ENCODE measurements around the gene KRT37. TPM values are rescaled to one million over a fixed set of nuclear protein-coding genes. Genes with fewer than 3 reads are reported as not detected.

Gene KRT37
- total and polyA plus RNA-seq, 9 of the 15 experiments (the other 6 are each of a cell fraction or from before 2014, with no cell fraction given): not detected

DNA sequence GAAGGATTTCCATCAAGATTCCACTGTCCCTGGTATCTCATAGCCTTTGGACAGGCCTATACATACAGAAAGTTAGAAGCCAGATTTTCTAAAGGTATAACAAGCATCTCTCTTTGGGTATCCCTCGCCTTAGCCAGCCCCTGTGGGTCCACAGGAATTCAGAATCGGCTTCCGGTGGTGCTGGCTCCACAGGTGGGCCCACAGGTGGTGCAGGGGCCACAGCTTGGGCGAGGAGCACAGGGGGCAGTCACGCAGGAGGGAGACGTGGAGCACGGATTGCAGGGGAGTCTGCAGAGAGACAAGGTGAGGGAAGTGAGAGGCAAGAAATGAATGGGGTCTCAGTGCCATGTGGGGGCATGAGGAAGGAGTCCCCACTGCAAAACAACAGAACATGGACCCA, 12.9 kb upstream of the KRT37 start (continued):
- TF ChIP-seq, protein P1, sequence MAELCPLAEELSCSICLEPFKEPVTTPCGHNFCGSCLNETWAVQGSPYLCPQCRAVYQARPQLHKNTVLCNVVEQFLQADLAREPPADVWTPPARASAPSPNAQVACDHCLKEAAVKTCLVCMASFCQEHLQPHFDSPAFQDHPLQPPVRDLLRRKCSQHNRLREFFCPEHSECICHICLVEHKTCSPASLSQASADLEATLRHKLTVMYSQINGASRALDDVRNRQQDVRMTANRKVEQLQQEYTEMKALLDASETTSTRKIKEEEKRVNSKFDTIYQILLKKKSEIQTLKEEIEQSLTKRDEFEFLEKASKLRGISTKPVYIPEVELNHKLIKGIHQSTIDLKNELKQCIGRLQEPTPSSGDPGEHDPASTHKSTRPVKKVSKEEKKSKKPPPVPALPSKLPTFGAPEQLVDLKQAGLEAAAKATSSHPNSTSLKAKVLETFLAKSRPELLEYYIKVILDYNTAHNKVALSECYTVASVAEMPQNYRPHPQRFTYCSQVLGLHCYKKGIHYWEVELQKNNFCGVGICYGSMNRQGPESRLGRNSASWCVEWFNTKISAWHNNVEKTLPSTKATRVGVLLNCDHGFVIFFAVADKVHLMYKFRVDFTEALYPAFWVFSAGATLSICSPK (IDR thresholded peaks at IDR 0.05; ENCODE audit: borderline replicate concordance): no peak

DNA sequence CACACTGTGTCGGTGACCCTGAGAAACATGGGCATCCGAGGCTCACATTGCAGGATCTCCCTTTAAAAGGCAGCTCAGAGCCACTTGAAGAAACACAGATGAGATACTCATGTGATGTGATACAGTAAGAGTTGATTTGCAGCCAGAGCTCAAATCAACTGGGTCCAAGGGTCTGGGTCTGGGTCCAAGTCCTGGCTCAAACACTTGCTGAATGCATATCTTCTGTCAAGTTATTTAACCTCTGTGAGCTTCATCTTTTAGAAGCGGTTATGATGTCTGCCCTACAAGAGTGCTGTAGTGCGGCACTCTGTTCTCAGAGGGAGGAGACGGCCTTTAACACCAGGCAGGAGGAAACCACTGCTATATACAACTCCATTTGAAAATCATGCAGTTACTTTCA, 10.0 kb upstream of the KRT37 start:
- WGBS (ENCODE audit: insufficient coverage, low coverage, missing lambda C conversion rate): 0% methylated on average over 5 of the region's 5 CpGs
- TF ChIP-seq KLF16 (IDR thresholded peaks at IDR 0.05) (no peak), ZNF133 (CRISPR knock-in tag; IDR thresholded peaks at IDR 0.05) (no peak), MEF2A (IDR thresholded peaks at IDR 0.05; ENCODE audit: control insufficient read depth, low read depth, low read length) (no peak), TAF9B (IDR thresholded peaks at IDR 0.05; ENCODE audit: partially characterized antibody) (no peak), ZNF212 (CRISPR knock-in tag; IDR thresholded peaks at IDR 0.05) (no peak), ZNF77 (CRISPR knock-in tag; IDR thresholded peaks at IDR 0.05) (no peak)
- TF ChIP-seq, protein P2, sequence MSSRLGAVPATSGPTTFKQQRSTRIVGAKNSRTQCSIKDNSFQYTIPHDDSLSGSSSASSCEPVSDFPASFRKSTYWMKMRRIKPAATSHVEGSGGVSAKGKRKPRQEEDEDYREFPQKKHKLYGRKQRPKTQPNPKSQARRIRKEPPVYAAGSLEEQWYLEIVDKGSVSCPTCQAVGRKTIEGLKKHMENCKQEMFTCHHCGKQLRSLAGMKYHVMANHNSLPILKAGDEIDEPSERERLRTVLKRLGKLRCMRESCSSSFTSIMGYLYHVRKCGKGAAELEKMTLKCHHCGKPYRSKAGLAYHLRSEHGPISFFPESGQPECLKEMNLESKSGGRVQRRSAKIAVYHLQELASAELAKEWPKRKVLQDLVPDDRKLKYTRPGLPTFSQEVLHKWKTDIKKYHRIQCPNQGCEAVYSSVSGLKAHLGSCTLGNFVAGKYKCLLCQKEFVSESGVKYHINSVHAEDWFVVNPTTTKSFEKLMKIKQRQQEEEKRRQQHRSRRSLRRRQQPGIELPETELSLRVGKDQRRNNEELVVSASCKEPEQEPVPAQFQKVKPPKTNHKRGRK (tag; IDR thresholded peaks at IDR 0.05): no peak
- TF ChIP-seq, protein P3, sequence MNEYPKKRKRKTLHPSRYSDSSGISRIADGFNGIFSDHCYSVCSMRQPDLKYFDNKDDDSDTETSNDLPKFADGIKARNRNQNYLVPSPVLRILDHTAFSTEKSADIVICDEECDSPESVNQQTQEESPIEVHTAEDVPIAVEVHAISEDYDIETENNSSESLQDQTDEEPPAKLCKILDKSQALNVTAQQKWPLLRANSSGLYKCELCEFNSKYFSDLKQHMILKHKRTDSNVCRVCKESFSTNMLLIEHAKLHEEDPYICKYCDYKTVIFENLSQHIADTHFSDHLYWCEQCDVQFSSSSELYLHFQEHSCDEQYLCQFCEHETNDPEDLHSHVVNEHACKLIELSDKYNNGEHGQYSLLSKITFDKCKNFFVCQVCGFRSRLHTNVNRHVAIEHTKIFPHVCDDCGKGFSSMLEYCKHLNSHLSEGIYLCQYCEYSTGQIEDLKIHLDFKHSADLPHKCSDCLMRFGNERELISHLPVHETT (CRISPR knock-in tag; conservative IDR thresholded peaks at IDR 0.05 in 1 of 2, IDR thresholded peaks at IDR 0.05 in 1 of 2): no peak
- TF ChIP-seq, protein P4, sequence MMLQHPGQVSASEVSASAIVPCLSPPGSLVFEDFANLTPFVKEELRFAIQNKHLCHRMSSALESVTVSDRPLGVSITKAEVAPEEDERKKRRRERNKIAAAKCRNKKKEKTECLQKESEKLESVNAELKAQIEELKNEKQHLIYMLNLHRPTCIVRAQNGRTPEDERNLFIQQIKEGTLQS (IDR thresholded peaks at IDR 0.05): no peak
- TF ChIP-seq, protein P4 (CRISPR knock-in tag; conservative IDR thresholded peaks at IDR 0.05): no peak
- no TSS peak for BruUV-seq (replicated peaks)
- H3K4me1 ChIP-seq (replicated peaks in 1 of 2; ENCODE audit: control insufficient read depth in 2 of 2, insufficient read depth in 2 of 2, low read length in 2 of 2): no peaks in the 10 kb centered on the region
- H3K79me2 ChIP-seq (ENCODE audit: control insufficient read depth, insufficient read depth, low read length): no peaks in the 10 kb centered on the region
- ChIA-PET POLR2A (interaction anchor here (1.5 kb wide), 1 partner anchor 14 kb away, joined by 5 read pairs; no protein-coding TSS in a partner anchor), CTCF (ENCODE audit: low intra/inter-chr PET ratio) (no interaction called here)
- intact Hi-C loops (cut with micrococcal nuclease) (no loop called here), in situ Hi-C loops (cut with MboI) (no loop called here)
- no peaks in the 10 kb centered on the region for H4K20me1 ChIP-seq (replicated peaks; ENCODE audit: control insufficient read depth, insufficient read depth, low read length)
- no peak overlapping the region for H3K27ac ChIP-seq (ENCODE audit: extremely low read depth, low read depth, low read length)
- no peak overlapping the region for H3K9ac ChIP-seq (ENCODE audit: insufficient read depth in 1 of 2, low read depth in 2 of 2, low read length in 2 of 2)
- H3K27me3 ChIP-seq (ENCODE audit: control insufficient read depth in 2 of 2, insufficient read depth in 2 of 2, low read length in 2 of 2): peaks cover 2 to 35% of the 10 kb centered on the region in 2 experiments; a peak in 3 of 5 replicates
- no peak for DNase-seq (ENCODE audit: extremely low read depth in 1 of 4, low spot score in 3 of 4)
- no peaks in the 10 kb centered on the region for H3K9me3 ChIP-seq (replicated peaks; ENCODE audit: control insufficient read depth, insufficient read depth, low read depth, low read length)
- H2AFZ ChIP-seq (ENCODE audit: low read depth, low read length): no peak overlapping the region
- H3K4me3 ChIP-seq: no peak overlapping the region
- no peaks in the 10 kb centered on the region for H3K9me1 ChIP-seq (ENCODE audit: control insufficient read depth, insufficient read depth, low read length)
- FAIRE-seq: no peak
- no peaks in the 10 kb centered on the region for H3K36me3 ChIP-seq (ENCODE audit: control insufficient read depth, insufficient read depth, low read length)
- ATAC-seq: no peak
- no peak overlapping the region for H3K4me2 ChIP-seq (ENCODE audit: insufficient read depth, low read length)

Data from K562 (cell line).